ENCODE measurements around the gene COG3.

DNA sequence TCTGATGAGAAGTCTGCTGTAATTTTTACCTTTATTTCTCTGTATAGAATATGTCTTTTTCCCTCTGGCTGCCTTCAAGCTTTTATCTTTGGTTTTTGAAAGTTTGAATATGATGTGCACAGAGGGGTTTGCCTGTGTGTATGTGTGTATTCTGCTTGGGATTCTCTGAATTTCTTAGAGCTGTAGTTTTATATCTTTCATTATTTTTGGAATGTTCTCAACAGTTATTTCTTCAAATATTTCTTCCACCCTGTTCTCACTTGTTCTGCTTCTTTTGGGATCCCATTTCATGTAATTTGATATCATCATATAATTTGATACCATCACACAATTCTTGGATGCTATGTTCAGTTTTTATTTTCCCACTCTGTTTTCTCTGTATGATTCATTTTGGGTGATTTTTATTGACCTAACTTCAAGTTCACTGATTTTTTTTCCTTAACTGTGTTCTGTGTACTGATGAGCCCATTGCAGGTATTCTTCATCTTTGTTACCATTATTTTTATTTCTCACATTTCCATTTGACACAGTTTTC, 7.5 kb downstream of the COG3 start:
- TF ChIP-seq POLR2A (IDR thresholded peaks at IDR 0.05; ENCODE audit: low read length) (no peak), GATA1 (IDR thresholded peaks at IDR 0.05; ENCODE audit: low read depth, low read length) (no peak)
